ENCODE results near the gene OAF.

The OAF gene

GRCh38 chr11:120205596-120206161, 5.2 kb upstream of the OAF start:
- Histone ChIP-seq H3K27ac (ENCODE audit: low read length) (no peak overlapping the region), H3K9ac (ENCODE audit: low read length in 2 of 2) (no peak overlapping the region), H3K4me1 (ENCODE audit: control insufficient read depth, insufficient read depth, low read length) (peaks cover 17% of the 10 kb centered on the region), H3K27me3 (ENCODE audit: control insufficient read depth in 1 of 2, insufficient read depth in 2 of 2, low read length in 2 of 2) (peaks cover 0 to 3% of the 10 kb centered on the region in 2 donors), H3K9me3 (ENCODE audit: control insufficient read depth in 2 of 2, low read length in 2 of 2) (no peaks in the 10 kb centered on the region), H3K4me3 (ENCODE audit: low read length in 2 of 2) (no peak overlapping the region), H3K36me3 (ENCODE audit: control insufficient read depth in 2 of 2, insufficient read depth in 2 of 2, low read length in 2 of 2) (no peaks in the 10 kb centered on the region)

GRCh38 chr11:120207512-120207911, 3.3 kb upstream of the OAF start:
- Histone ChIP-seq H3K27ac (ENCODE audit: low read length) (no peak overlapping the region), H3K36me3 (ENCODE audit: control insufficient read depth in 2 of 2, insufficient read depth in 2 of 2, low read length in 2 of 2) (no peaks in the 10 kb centered on the region), H3K9ac (ENCODE audit: low read length in 2 of 2) (no peak overlapping the region), H3K4me3 (ENCODE audit: low read length in 2 of 2) (no peak overlapping the region), H3K27me3 (ENCODE audit: control insufficient read depth in 1 of 2, insufficient read depth in 2 of 2, low read length in 2 of 2) (peaks cover 0 to 3% of the 10 kb centered on the region in 2 donors), H3K4me1 (ENCODE audit: control insufficient read depth, insufficient read depth, low read length) (peaks cover 28% of the 10 kb centered on the region), H3K9me3 (ENCODE audit: control insufficient read depth in 2 of 2, low read length in 2 of 2) (no peaks in the 10 kb centered on the region)

GRCh38 chr11:120208001-120208441, 2.8 kb upstream of the OAF start:
- Histone ChIP-seq H3K9me3 (ENCODE audit: control insufficient read depth in 2 of 2, low read length in 2 of 2) (no peaks in the 10 kb centered on the region), H3K9ac (ENCODE audit: low read length in 2 of 2) (no peak overlapping the region), H3K27ac (ENCODE audit: low read length) (no peak overlapping the region), H3K27me3 (ENCODE audit: control insufficient read depth in 1 of 2, insufficient read depth in 2 of 2, low read length in 2 of 2) (peaks cover 0 to 3% of the 10 kb centered on the region in 2 donors), H3K36me3 (ENCODE audit: control insufficient read depth in 2 of 2, insufficient read depth in 2 of 2, low read length in 2 of 2) (no peaks in the 10 kb centered on the region), H3K4me3 (ENCODE audit: low read length in 2 of 2) (no peak overlapping the region), H3K4me1 (ENCODE audit: control insufficient read depth, insufficient read depth, low read length) (peaks cover 30% of the 10 kb centered on the region)

GRCh38 chr11:120208777-120209176, 2.1 kb upstream of the OAF start:
- no peak overlapping the region for H3K4me3 ChIP-seq (ENCODE audit: low read length in 2 of 2)
- peaks cover 32% of the 10 kb centered on the region for H3K4me1 ChIP-seq (ENCODE audit: control insufficient read depth, insufficient read depth, low read length)
- no peaks in the 10 kb centered on the region for H3K36me3 ChIP-seq (ENCODE audit: control insufficient read depth in 2 of 2, insufficient read depth in 2 of 2, low read length in 2 of 2)
- H3K27ac ChIP-seq (ENCODE audit: low read length) = no peak overlapping the region
- peaks cover 0 to 3% of the 10 kb centered on the region in 2 donors for H3K27me3 ChIP-seq (ENCODE audit: control insufficient read depth in 1 of 2, insufficient read depth in 2 of 2, low read length in 2 of 2)
- no peaks in the 10 kb centered on the region for H3K9me3 ChIP-seq (ENCODE audit: control insufficient read depth in 2 of 2, low read length in 2 of 2)
- H3K9ac ChIP-seq (ENCODE audit: low read length in 2 of 2) = no peak overlapping the region

- H3K36me3 ChIP-seq (ENCODE audit: control insufficient read depth in 2 of 2, insufficient read depth in 2 of 2, low read length in 2 of 2) = no peaks in the 10 kb centered on the region
- peaks cover 32% of the 10 kb centered on the region for H3K4me1 ChIP-seq (ENCODE audit: control insufficient read depth, insufficient read depth, low read length)
- H3K27ac ChIP-seq (ENCODE audit: low read length) = peak overlapping the region; percentile 37
- no peaks in the 10 kb centered on the region for H3K9me3 ChIP-seq (ENCODE audit: control insufficient read depth in 2 of 2, low read length in 2 of 2)
- peak overlapping the region; percentile 62 to 71 for H3K9ac ChIP-seq (ENCODE audit: low read length in 2 of 2)
- peak overlapping the region; percentile 77 to 80 for H3K4me3 ChIP-seq (ENCODE audit: low read length in 2 of 2)
- H3K27me3 ChIP-seq (ENCODE audit: control insufficient read depth in 1 of 2, insufficient read depth in 2 of 2, low read length in 2 of 2) = peaks cover 0 to 3% of the 10 kb centered on the region in 2 donors
These were observed 846 bp upstream of the OAF start for GRCh38 chr11:120209746-120210625.

GRCh38 chr11:120211522-120212258, 858 bp downstream of the OAF start:
- peak overlapping the region; percentile 17 to 66 for H3K9ac ChIP-seq (ENCODE audit: low read length in 2 of 2)
- H3K27ac ChIP-seq (ENCODE audit: low read length) = peak overlapping the region; percentile 37

GRCh38 chr11:120212259-120212878, 1.5 kb downstream of the OAF start:
- Histone ChIP-seq H3K36me3 (ENCODE audit: control insufficient read depth in 2 of 2, insufficient read depth in 2 of 2, low read length in 2 of 2) (no peaks in the 10 kb centered on the region), H3K27ac (ENCODE audit: low read length) (peak overlapping the region; percentile 24), H3K27me3 (ENCODE audit: control insufficient read depth in 1 of 2, insufficient read depth in 2 of 2, low read length in 2 of 2) (peaks cover 0 to 3% of the 10 kb centered on the region in 2 donors), H3K9ac (ENCODE audit: low read length in 2 of 2) (peak overlapping the region; percentile 51 to 54), H3K4me1 (ENCODE audit: control insufficient read depth, insufficient read depth, low read length) (peaks cover 53% of the 10 kb centered on the region), H3K9me3 (ENCODE audit: control insufficient read depth in 2 of 2, low read length in 2 of 2) (no peaks in the 10 kb centered on the region), H3K4me3 (ENCODE audit: low read length in 2 of 2) (peak overlapping the region; percentile 34 to 68)

More at GRCh38 chr11:120211522-120212258, 858 bp downstream of the OAF start:
- Histone ChIP-seq H3K36me3 (ENCODE audit: control insufficient read depth in 2 of 2, insufficient read depth in 2 of 2, low read length in 2 of 2) (no peaks in the 10 kb centered on the region), H3K4me3 (ENCODE audit: low read length in 2 of 2) (peak overlapping the region; percentile 59 to 77), H3K4me1 (ENCODE audit: control insufficient read depth, insufficient read depth, low read length) (peaks cover 47% of the 10 kb centered on the region), H3K9me3 (ENCODE audit: control insufficient read depth in 2 of 2, low read length in 2 of 2) (no peaks in the 10 kb centered on the region), H3K27me3 (ENCODE audit: control insufficient read depth in 1 of 2, insufficient read depth in 2 of 2, low read length in 2 of 2) (peaks cover 0 to 3% of the 10 kb centered on the region in 2 donors)

- H3K9me3 ChIP-seq (ENCODE audit: control insufficient read depth in 2 of 2, low read length in 2 of 2) = no peaks in the 10 kb centered on the region
- peaks cover 58% of the 10 kb centered on the region for H3K4me1 ChIP-seq (ENCODE audit: control insufficient read depth, insufficient read depth, low read length)
- H3K36me3 ChIP-seq (ENCODE audit: control insufficient read depth in 2 of 2, insufficient read depth in 2 of 2, low read length in 2 of 2) = no peaks in the 10 kb centered on the region
- H3K9ac ChIP-seq (ENCODE audit: low read length in 2 of 2) = peak overlapping the region; percentile 51 to 54
- peak overlapping the region; percentile 24 for H3K27ac ChIP-seq (ENCODE audit: low read length)
- peak overlapping the region; percentile 34 to 68 for H3K4me3 ChIP-seq (ENCODE audit: low read length in 2 of 2)
- peaks cover 0 to 3% of the 10 kb centered on the region in 2 donors for H3K27me3 ChIP-seq (ENCODE audit: control insufficient read depth in 1 of 2, insufficient read depth in 2 of 2, low read length in 2 of 2)
These were observed 2.1 kb downstream of the OAF start for GRCh38 chr11:120212926-120213325.

GRCh38 chr11:120214581-120214980, 3.7 kb downstream of the OAF start:
- Histone ChIP-seq H3K27ac (ENCODE audit: low read length) (no peak overlapping the region), H3K4me3 (ENCODE audit: low read length in 2 of 2) (peak overlapping the region in 1 of 2 donors; percentile 29), H3K4me1 (ENCODE audit: control insufficient read depth, insufficient read depth, low read length) (peaks cover 66% of the 10 kb centered on the region), H3K9me3 (ENCODE audit: control insufficient read depth in 2 of 2, low read length in 2 of 2) (no peaks in the 10 kb centered on the region), H3K27me3 (ENCODE audit: control insufficient read depth in 1 of 2, insufficient read depth in 2 of 2, low read length in 2 of 2) (no peaks in the 10 kb centered on the region), H3K36me3 (ENCODE audit: control insufficient read depth in 2 of 2, insufficient read depth in 2 of 2, low read length in 2 of 2) (no peaks in the 10 kb centered on the region), H3K9ac (ENCODE audit: low read length in 2 of 2) (no peak overlapping the region)

GRCh38 chr11:120215634-120216033, 4.8 kb downstream of the OAF start:
- H3K9me3 ChIP-seq (ENCODE audit: control insufficient read depth in 2 of 2, low read length in 2 of 2) = no peaks in the 10 kb centered on the region
- H3K9ac ChIP-seq (ENCODE audit: low read length in 2 of 2) = peak overlapping the region in 1 of 2 donors; percentile 18
- no peaks in the 10 kb centered on the region for H3K27me3 ChIP-seq (ENCODE audit: control insufficient read depth in 1 of 2, insufficient read depth in 2 of 2, low read length in 2 of 2)
- H3K27ac ChIP-seq (ENCODE audit: low read length) = no peak overlapping the region
- H3K4me3 ChIP-seq (ENCODE audit: low read length in 2 of 2) = peak overlapping the region in 1 of 2 donors; percentile 8
- H3K4me1 ChIP-seq (ENCODE audit: control insufficient read depth, insufficient read depth, low read length) = peaks cover 68% of the 10 kb centered on the region
- H3K36me3 ChIP-seq (ENCODE audit: control insufficient read depth in 2 of 2, insufficient read depth in 2 of 2, low read length in 2 of 2) = no peaks in the 10 kb centered on the region

All from stomach smooth muscle (tissue), 2 donors.